GM23338 (cell line): Measurements from ENCODE around the gene FASTKD3. TPM values are rescaled to one million over a fixed set of nuclear protein-coding genes. Genes with fewer than 3 reads are reported as not detected.
A peak's percentile ranks its signal among the peaks of the same experiment; 100 is the strongest.

Experiments
- ATAC-seq: fragments of 200-7000 bp; cut with Tn5 transposase; 3 replicates; pipeline ENCODE4 v1.9.1; 2020
- DNase-seq: peaks from one replicate; pipeline ENCODE4 v3.0.0-alpha.2; 2015; ENCODE audit warnings: low spot score
- H2AFZ ChIP-seq: fragments of 200-600 bp; sonication (generic); 2 replicates; pipeline ENCODE4 v1.8.0; 2016; ENCODE audit warnings: antibody characterized with exemption, mild to moderate bottlenecking, moderate library complexity
- H3F3A ChIP-seq: fragments of 200-600 bp; sonication (generic); replicated peaks from 2 replicates; pipeline ENCODE4 v1.8.0; 2017; ENCODE audit warnings: antibody characterized with exemption, mixed run types, low read depth
- H3K27ac ChIP-seq: fragments of 200-600 bp; sonication (generic); 2 replicates; pipeline ENCODE4 v1.6.1; 2016; ENCODE audit warnings: low read depth
- H3K27me3 ChIP-seq: fragments of 200-600 bp; sonication (generic); 2 replicates; pipeline ENCODE4 v1.8.0; 2016; ENCODE audit warnings: mild to moderate bottlenecking, mixed run types, moderate library complexity; ENCODE audit not compliant: insufficient read depth
- H3K36me3 ChIP-seq: fragments of 200-600 bp; sonication (generic); 2 replicates; pipeline ENCODE4 v1.8.0; 2016; ENCODE audit warnings: mild to moderate bottlenecking; ENCODE audit not compliant: insufficient read depth
- H3K4me1 ChIP-seq: fragments of 200-600 bp; sonication (generic); 2 replicates; pipeline ENCODE4 v1.8.0; 2016; ENCODE audit warnings: mild to moderate bottlenecking, moderate library complexity; ENCODE audit not compliant: insufficient read depth
- H3K4me2 ChIP-seq: fragments of 200-600 bp; sonication (generic); 2 replicates; pipeline ENCODE4 v1.7.1; 2017; ENCODE audit warnings: mixed run types
- H3K4me3 ChIP-seq: fragments of 200-600 bp; sonication (generic); 2 replicates; pipeline ENCODE4 v1.6.1; 2016; ENCODE audit warnings: mixed run types
- H3K79me2 ChIP-seq: fragments of 200-600 bp; sonication (generic); replicated peaks from 2 replicates; pipeline ENCODE4 v1.8.0; 2017; ENCODE audit warnings: mild to moderate bottlenecking; ENCODE audit not compliant: insufficient read depth
- H3K9me2 ChIP-seq: fragments of 200-600 bp; sonication (generic); 2 replicates; pipeline ENCODE4 v1.8.0; 2017; ENCODE audit not compliant: insufficient read depth
- H4K20me1 ChIP-seq: fragments of 200-600 bp; sonication (generic); replicated peaks from 2 replicates; pipeline ENCODE4 v1.8.0; 2017; ENCODE audit warnings: mild to moderate bottlenecking; ENCODE audit not compliant: insufficient read depth
- H3K27ac Mint-ChIP-seq: 2 replicates; pipeline ENCODE4 v1.8.0; 2020; ENCODE audit warnings: inconsistent platforms, mild to moderate bottlenecking, moderate library complexity, mixed read lengths
- H3K27me3 Mint-ChIP-seq: 3 replicates; pipeline ENCODE4 v1.8.0; 2022; ENCODE audit warnings: low read depth, mild to moderate bottlenecking, moderate library complexity, mixed read lengths, inconsistent platforms; ENCODE audit not compliant: insufficient read depth, poor library complexity
- H3K36me3 Mint-ChIP-seq: 3 replicates; pipeline ENCODE4 v1.8.0; 2021; ENCODE audit warnings: low read depth, mild to moderate bottlenecking, inconsistent platforms, moderate library complexity, mixed read lengths
- H3K4me1 Mint-ChIP-seq: 3 replicates; pipeline ENCODE4 v1.8.0; 2020; ENCODE audit warnings: mild to moderate bottlenecking, inconsistent platforms, mixed read lengths
- H3K4me3 Mint-ChIP-seq: 3 replicates; pipeline ENCODE4 v1.8.0; 2021; ENCODE audit warnings: moderate library complexity, mild to moderate bottlenecking, inconsistent platforms, mixed read lengths
- H3K9me3 Mint-ChIP-seq: 3 replicates; pipeline ENCODE4 v1.8.0; 2020; ENCODE audit warnings: moderate library complexity, mild to moderate bottlenecking, inconsistent platforms, mixed read lengths
- CREB1 ChIP-seq: fragments of 250-450 bp; sonication (Bioruptor Pico); IDR thresholded peaks from 2 replicates; pipeline ENCODE4 v1.5.0; 2020; ENCODE audit warnings: low read depth, mild to moderate bottlenecking, moderate library complexity
- EZH2phosphoT487 ChIP-seq: fragments of 200-600 bp; sonication (generic); IDR thresholded peaks from one replicate; pipeline ENCODE4 v1.8.1; 2018; ENCODE audit warnings: antibody characterized with exemption; ENCODE audit not compliant: unreplicated experiment
- JUNB ChIP-seq: IDR thresholded peaks from one replicate; pipeline ENCODE4 v1.6.1; 2016; ENCODE audit warnings: antibody characterized with exemption; ENCODE audit not compliant: unreplicated experiment
- NANOG ChIP-seq: IDR thresholded peaks from 2 replicates; pipeline ENCODE4 v1.6.1; 2016; ENCODE audit warnings: antibody characterized with exemption, borderline replicate concordance
- POLR2AphosphoS5 ChIP-seq: IDR thresholded peaks from 2 replicates; pipeline ENCODE4 v1.6.1; 2016; ENCODE audit warnings: antibody characterized with exemption, low read depth
- REST ChIP-seq: IDR thresholded peaks from one replicate; pipeline ENCODE4 v1.6.1; 2018; ENCODE audit warnings: antibody characterized with exemption; ENCODE audit not compliant: unreplicated experiment
- ZNF114 ChIP-seq: fragments of 250-450 bp; sonication (Bioruptor Pico); IDR thresholded peaks from 2 replicates; pipeline ENCODE4 v1.5.0; 2020; ENCODE audit warnings: mild to moderate bottlenecking, moderate library complexity
- polyA plus RNA-seq: library from polyadenylated mRNA; unstranded; fragments of >200 nt; fragmentation: Nextera tagmentation; extraction: Ambion mirVana; gene quantifications from 2 replicates; pipeline ENCODE4 v1.2.1, GENCODE V29; 2016
- total RNA-seq: library from RNA; depleted of rRNA; stranded (reverse); fragments of >200 nt; shearing (Covaris generic); gene quantifications from 2 replicates; pipeline ENCODE4 v1.2.3, GENCODE V29; 2014
- TF ChIP-seq, protein P1 (sequence below), 2 experiments: fragments of 200-600 bp in 1 of 2; sonication (generic) in 1 of 2; conservative IDR thresholded peaks; 2 replicates each; pipeline versions ENCODE4 v1.5.1 to v1.6.1; 2016 to 2017; ENCODE audit warnings: antibody characterized with exemption in 2 of 2, low read depth in 2 of 2, mild to moderate bottlenecking in 2 of 2, moderate library complexity in 1 of 2
- TF ChIP-seq, protein P2 (sequence below): IDR thresholded peaks from 2 replicates; pipeline ENCODE4 v1.6.1; 2016; ENCODE audit warnings: antibody characterized with exemption

FASTKD3 gene
- total and polyA plus RNA-seq, 2 experiments from 2014 or later = 10.8 to 13.5 TPM

DNA sequence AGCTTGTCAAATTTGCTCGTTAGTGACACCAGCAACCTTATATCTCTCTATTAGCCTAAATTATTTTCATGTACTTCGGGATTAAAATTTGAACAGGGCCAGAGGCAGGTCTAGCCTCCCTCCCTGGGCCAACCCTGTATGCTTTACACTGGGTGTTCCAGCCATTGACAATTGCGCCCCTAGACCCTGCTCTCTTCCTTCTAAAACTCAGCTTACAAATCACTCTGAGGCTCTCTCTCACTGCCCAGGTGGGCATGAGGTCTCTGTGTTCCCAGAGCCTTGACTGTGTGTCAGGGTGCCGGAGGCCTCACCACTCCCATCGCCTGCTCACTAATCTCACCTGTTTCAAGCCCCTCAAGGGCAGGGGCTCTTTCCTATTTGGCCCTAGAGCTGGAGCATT, 11.5 kb downstream of the FASTKD3 start:
- Mint-ChIP-seq H3K27me3 (no peaks in the 10 kb centered on the region), H3K4me3 (no peak overlapping the region), H3K36me3 (peaks cover 13% of the 10 kb centered on the region), H3K9me3 (no peaks in the 10 kb centered on the region), H3K4me1 (peaks cover 2% of the 10 kb centered on the region), H3K27ac (no peak overlapping the region)
- Histone ChIP-seq H3K4me1 (no peaks in the 10 kb centered on the region), H3K27me3 (no peaks in the 10 kb centered on the region), H3F3A (no peaks in the 10 kb centered on the region), H3K27ac (no peak overlapping the region), H3K79me2 (no peaks in the 10 kb centered on the region), H3K36me3 (peaks cover 10% of the 10 kb centered on the region; the same call in 1 of the 2 replicates), H3K4me3 (no peak overlapping the region), H2AFZ (no peak overlapping the region), H4K20me1 (no peaks in the 10 kb centered on the region; the same call in 1 of the 2 replicates), H3K4me2 (no peak overlapping the region), H3K9me2 (0 out of 2 replicates have a peak, but pooled peaks cover 9% of the 10 kb centered on the region)
- DNase-seq (no peak), ATAC-seq (peak; percentile 53; the same call in 2 of the 3 replicates)
- TF ChIP-seq, protein P1, sequence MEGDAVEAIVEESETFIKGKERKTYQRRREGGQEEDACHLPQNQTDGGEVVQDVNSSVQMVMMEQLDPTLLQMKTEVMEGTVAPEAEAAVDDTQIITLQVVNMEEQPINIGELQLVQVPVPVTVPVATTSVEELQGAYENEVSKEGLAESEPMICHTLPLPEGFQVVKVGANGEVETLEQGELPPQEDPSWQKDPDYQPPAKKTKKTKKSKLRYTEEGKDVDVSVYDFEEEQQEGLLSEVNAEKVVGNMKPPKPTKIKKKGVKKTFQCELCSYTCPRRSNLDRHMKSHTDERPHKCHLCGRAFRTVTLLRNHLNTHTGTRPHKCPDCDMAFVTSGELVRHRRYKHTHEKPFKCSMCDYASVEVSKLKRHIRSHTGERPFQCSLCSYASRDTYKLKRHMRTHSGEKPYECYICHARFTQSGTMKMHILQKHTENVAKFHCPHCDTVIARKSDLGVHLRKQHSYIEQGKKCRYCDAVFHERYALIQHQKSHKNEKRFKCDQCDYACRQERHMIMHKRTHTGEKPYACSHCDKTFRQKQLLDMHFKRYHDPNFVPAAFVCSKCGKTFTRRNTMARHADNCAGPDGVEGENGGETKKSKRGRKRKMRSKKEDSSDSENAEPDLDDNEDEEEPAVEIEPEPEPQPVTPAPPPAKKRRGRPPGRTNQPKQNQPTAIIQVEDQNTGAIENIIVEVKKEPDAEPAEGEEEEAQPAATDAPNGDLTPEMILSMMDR (conservative IDR thresholded peaks at IDR 0.05; ENCODE audit: low read depth in 2 of 2) = 0 out of 4 replicates have a peak, but pooled peaks of 1 of the 2 experiments have one; percentile 4
- TF ChIP-seq ZNF114 = no peak
- no peak for TF ChIP-seq NANOG
- TF ChIP-seq, protein P2, sequence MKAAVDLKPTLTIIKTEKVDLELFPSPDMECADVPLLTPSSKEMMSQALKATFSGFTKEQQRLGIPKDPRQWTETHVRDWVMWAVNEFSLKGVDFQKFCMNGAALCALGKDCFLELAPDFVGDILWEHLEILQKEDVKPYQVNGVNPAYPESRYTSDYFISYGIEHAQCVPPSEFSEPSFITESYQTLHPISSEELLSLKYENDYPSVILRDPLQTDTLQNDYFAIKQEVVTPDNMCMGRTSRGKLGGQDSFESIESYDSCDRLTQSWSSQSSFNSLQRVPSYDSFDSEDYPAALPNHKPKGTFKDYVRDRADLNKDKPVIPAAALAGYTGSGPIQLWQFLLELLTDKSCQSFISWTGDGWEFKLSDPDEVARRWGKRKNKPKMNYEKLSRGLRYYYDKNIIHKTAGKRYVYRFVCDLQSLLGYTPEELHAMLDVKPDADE = no peak

- no peak overlapping the region for H3K4me3 ChIP-seq
- ATAC-seq (peak; percentile 97), DNase-seq (peak; percentile 85)
- no peaks in the 10 kb centered on the region for H3K27me3 ChIP-seq
- Mint-ChIP-seq H3K36me3 (peaks cover 13% of the 10 kb centered on the region), H3K27me3 (no peaks in the 10 kb centered on the region), H3K4me3 (no peak overlapping the region), H3K9me3 (no peaks in the 10 kb centered on the region), H3K27ac (no peak overlapping the region), H3K4me1 (peaks cover 4% of the 10 kb centered on the region)
- H3K79me2 ChIP-seq = no peaks in the 10 kb centered on the region
- H2AFZ ChIP-seq = no peak overlapping the region
- TF ChIP-seq REST = no peak
- no peak for TF ChIP-seq EZH2phosphoT487
- no peak for TF ChIP-seq POLR2AphosphoS5
- TF ChIP-seq JUNB = no peak
- TF ChIP-seq NANOG = no peak
- TF ChIP-seq ZNF114 = no peak
- TF ChIP-seq CREB1 (CRISPR knock-in tag) = no peak
- TF ChIP-seq, protein P1 (conservative IDR thresholded peaks at IDR 0.05; ENCODE audit: low read depth in 2 of 2) = peak; percentile 96 to 97
- no peaks in the 10 kb centered on the region; the same call in 1 of the 2 replicates for H4K20me1 ChIP-seq
- H3K4me2 ChIP-seq = no peak overlapping the region
- H3F3A ChIP-seq = no peaks in the 10 kb centered on the region
- H3K36me3 ChIP-seq = peaks cover 10% of the 10 kb centered on the region; the same call in 1 of the 2 replicates
- H3K9me2 ChIP-seq = 0 out of 2 replicates have a peak, but pooled peaks cover 9% of the 10 kb centered on the region
- H3K27ac ChIP-seq = no peak overlapping the region
- H3K4me1 ChIP-seq = no peaks in the 10 kb centered on the region
These were observed 12.0 kb downstream of the FASTKD3 start for GRCh38 chr5:7856855-7857254.
